ENCODE results near the gene RAB31. TPM values are rescaled to one million over a fixed set of nuclear protein-coding genes. Genes with fewer than 3 reads are reported as not detected.

The RAB31 gene
- total RNA-seq, 1 experiment from 2014 or later = 64.3 TPM

GRCh38 chr18:9865764-9866490 lies 157.8 kb downstream of the RAB31 start:
- DNase-seq (ENCODE audit: low spot score) = no peak
- in situ Hi-C loops (cut with HindIII; ENCODE audit: low sequenced_read_pairs) = no loop called here

- DNase-seq (ENCODE audit: low spot score) = no peak
- in situ Hi-C loops (cut with HindIII; ENCODE audit: low sequenced_read_pairs) = no loop called here
Measured at GRCh38 chr18:9866627-9867026, 158.5 kb downstream of the RAB31 start.

GRCh38 chr18:9867071-9867594 lies 159.0 kb downstream of the RAB31 start:
- no peak for DNase-seq (ENCODE audit: low spot score)
- in situ Hi-C loops (cut with HindIII; ENCODE audit: low sequenced_read_pairs) = no loop called here

- in situ Hi-C loops (cut with HindIII; ENCODE audit: low sequenced_read_pairs) = no loop called here
- no peak for DNase-seq (ENCODE audit: low spot score)
Measured at GRCh38 chr18:9868857-9869714, 161.0 kb downstream of the RAB31 start.

- in situ Hi-C loops (cut with HindIII; ENCODE audit: low sequenced_read_pairs) = no loop called here
- DNase-seq (ENCODE audit: low spot score) = no peak
Measured at GRCh38 chr18:9869715-9870430, 161.8 kb downstream of the RAB31 start.

GRCh38 chr18:9870431-9871008 lies 162.4 kb downstream of the RAB31 start:
- DNase-seq (ENCODE audit: low spot score) = no peak
- in situ Hi-C loops (cut with HindIII; ENCODE audit: low sequenced_read_pairs) = no loop called here

GRCh38 chr18:9871244-9871746 lies 163.2 kb downstream of the RAB31 start:
- no peak for DNase-seq (ENCODE audit: low spot score)
- in situ Hi-C loops (cut with HindIII; ENCODE audit: low sequenced_read_pairs) = no loop called here

- in situ Hi-C loops (cut with HindIII; ENCODE audit: low sequenced_read_pairs) = no loop called here
- no peak for DNase-seq (ENCODE audit: low spot score)
Measured at GRCh38 chr18:9872823-9873222, 164.7 kb downstream of the RAB31 start.

- DNase-seq (ENCODE audit: low spot score) = no peak
- in situ Hi-C loops (cut with HindIII; ENCODE audit: low sequenced_read_pairs) = no loop called here
Measured at GRCh38 chr18:9874728-9875127, 166.6 kb downstream of the RAB31 start.

- DNase-seq (ENCODE audit: low spot score) = no peak
- in situ Hi-C loops (cut with HindIII; ENCODE audit: low sequenced_read_pairs) = no loop called here
Measured at GRCh38 chr18:9876212-9876866, 168.2 kb downstream of the RAB31 start.

- in situ Hi-C loops (cut with HindIII; ENCODE audit: low sequenced_read_pairs) = no loop called here
- no peak for DNase-seq (ENCODE audit: low spot score)
Measured at GRCh38 chr18:9876867-9877654, 169.0 kb downstream of the RAB31 start.

GRCh38 chr18:9877655-9878014 lies 169.5 kb downstream of the RAB31 start:
- in situ Hi-C loops (cut with HindIII; ENCODE audit: low sequenced_read_pairs) = no loop called here
- no peak for DNase-seq (ENCODE audit: low spot score)

GRCh38 chr18:9878095-9878494 lies 170.0 kb downstream of the RAB31 start:
- no peak for DNase-seq (ENCODE audit: low spot score)
- in situ Hi-C loops (cut with HindIII; ENCODE audit: low sequenced_read_pairs) = no loop called here

- DNase-seq (ENCODE audit: low spot score) = no peak
- in situ Hi-C loops (cut with HindIII; ENCODE audit: low sequenced_read_pairs) = no loop called here
Measured at GRCh38 chr18:9878783-9879242, 170.7 kb downstream of the RAB31 start.

- no peak for DNase-seq (ENCODE audit: low spot score)
- in situ Hi-C loops (cut with HindIII; ENCODE audit: low sequenced_read_pairs) = no loop called here
Measured at GRCh38 chr18:9884090-9884489, 176.0 kb downstream of the RAB31 start.

- DNase-seq (ENCODE audit: low spot score) = no peak
- in situ Hi-C loops (cut with HindIII; ENCODE audit: low sequenced_read_pairs) = no loop called here
Measured at GRCh38 chr18:9884532-9885140, 176.5 kb downstream of the RAB31 start.

- no peak for DNase-seq (ENCODE audit: low spot score)
- in situ Hi-C loops (cut with HindIII; ENCODE audit: low sequenced_read_pairs) = no loop called here
Measured at GRCh38 chr18:9885170-9886004, 177.3 kb downstream of the RAB31 start, which contains the start of gene TXNDC2. Gene TXNDC2 (plus strand): TSS chr18:9885973. CDS start chr18:9886681, 708 bp downstream.

All from G401 (cell line).